Smooth muscle cell of the umbilical artery (primary cell): ENCODE data around the gene LNX1. TPM values are rescaled to one million over a fixed set of nuclear protein-coding genes. Genes with fewer than 3 reads are reported as not detected.

ENCODE experiments used
- total RNA-seq: library from RNA; depleted of rRNA; stranded (reverse); fragments of >200 nt; gene quantifications from 2 replicates; pipeline ENCODE4 v1.2.3, GENCODE V29; 2014

Gene LNX1
- 2.0 and 4.5 TPM in 2 replicates for total RNA-seq

GRCh38 chr4:53591372-53591892 lies at the start of gene LNX1:
Gene LNX1, minus strand, starts transcription at chr4:53591486. Its CDS starts 17,484 bp downstream, at chr4:53574002.

Other genes with a start within 250 kb of the LNX1 start
- gene SCFD2, start 225.4 kb downstream of the LNX1 start, total RNA-seq, result 31.5 and 51.7 TPM in 2 replicates
- 66.5 and 69.3 TPM in 2 replicates for gene FIP1L1, start 213.8 kb downstream of the LNX1 start, total RNA-seq